Activated naive CD4-positive, alpha-beta T cell treated with anti-CD3 and anti-CD28 coated beads, Interleukin-2, amount 50 U/mL, for 24 hours (primary cell): ENCODE measurements around the gene ADAMTSL2.
A peak's percentile ranks its signal among the peaks of the same experiment; 100 is the strongest.

Experiments
- H3K27ac Mint-ChIP-seq: one replicate; pipeline ENCODE4 v1.8.0; 2021; ENCODE audit warnings: mild to moderate bottlenecking, mixed read lengths
- H3K27me3 Mint-ChIP-seq: one replicate; pipeline ENCODE4 v1.8.0; 2021; ENCODE audit warnings: mixed read lengths
- H3K36me3 Mint-ChIP-seq: one replicate; pipeline ENCODE4 v1.8.0; 2021; ENCODE audit warnings: mixed read lengths
- H3K4me1 Mint-ChIP-seq: one replicate; pipeline ENCODE4 v1.8.0; 2021; ENCODE audit warnings: mixed read lengths
- H3K4me3 Mint-ChIP-seq: one replicate; pipeline ENCODE4 v1.8.0; 2021; ENCODE audit warnings: mild to moderate bottlenecking, mixed read lengths
- H3K9me3 Mint-ChIP-seq: one replicate; pipeline ENCODE4 v1.8.0; 2021; ENCODE audit warnings: mixed read lengths

ADAMTSL2 gene

GRCh38 chr9:133533857-133534256, 647 bp upstream of the ADAMTSL2 start:
- Mint-ChIP-seq H3K27ac (no peak overlapping the region), H3K36me3 (no peaks in the 10 kb centered on the region), H3K9me3 (no peaks in the 10 kb centered on the region), H3K4me3 (peak overlapping the region; percentile 57), H3K27me3 (no peaks in the 10 kb centered on the region), H3K4me1 (peaks cover 13% of the 10 kb centered on the region)

- H3K4me3 Mint-ChIP-seq = peak overlapping the region; percentile 23
- H3K27me3 Mint-ChIP-seq = no peaks in the 10 kb centered on the region
- H3K9me3 Mint-ChIP-seq = no peaks in the 10 kb centered on the region
- peaks cover 13% of the 10 kb centered on the region for H3K4me1 Mint-ChIP-seq
- no peak overlapping the region for H3K27ac Mint-ChIP-seq
- no peaks in the 10 kb centered on the region for H3K36me3 Mint-ChIP-seq
Observed at GRCh38 chr9:133535306-133535877, 888 bp downstream of the ADAMTSL2 start.

- no peak overlapping the region for H3K27ac Mint-ChIP-seq
- H3K4me3 Mint-ChIP-seq = no peak overlapping the region
- no peaks in the 10 kb centered on the region for H3K27me3 Mint-ChIP-seq
- no peaks in the 10 kb centered on the region for H3K9me3 Mint-ChIP-seq
- H3K36me3 Mint-ChIP-seq = no peaks in the 10 kb centered on the region
- H3K4me1 Mint-ChIP-seq = peaks cover 13% of the 10 kb centered on the region
Observed at GRCh38 chr9:133536080-133536479, 1.6 kb downstream of the ADAMTSL2 start.

- no peak overlapping the region for H3K27ac Mint-ChIP-seq
- H3K4me1 Mint-ChIP-seq = peaks cover 13% of the 10 kb centered on the region
- H3K4me3 Mint-ChIP-seq = no peak overlapping the region
- H3K36me3 Mint-ChIP-seq = no peaks in the 10 kb centered on the region
- H3K9me3 Mint-ChIP-seq = no peaks in the 10 kb centered on the region
- H3K27me3 Mint-ChIP-seq = no peaks in the 10 kb centered on the region
Observed at GRCh38 chr9:133536536-133536935, 2.0 kb downstream of the ADAMTSL2 start.

GRCh38 chr9:133537257-133537656, 2.8 kb downstream of the ADAMTSL2 start:
- Mint-ChIP-seq H3K27ac (no peak overlapping the region), H3K9me3 (no peaks in the 10 kb centered on the region), H3K4me3 (no peak overlapping the region), H3K4me1 (peaks cover 13% of the 10 kb centered on the region), H3K36me3 (no peaks in the 10 kb centered on the region), H3K27me3 (no peaks in the 10 kb centered on the region)

- Mint-ChIP-seq H3K4me3 (no peak overlapping the region), H3K4me1 (peaks cover 5% of the 10 kb centered on the region), H3K36me3 (no peaks in the 10 kb centered on the region), H3K9me3 (no peaks in the 10 kb centered on the region), H3K27me3 (no peaks in the 10 kb centered on the region), H3K27ac (no peak overlapping the region)
Observed at GRCh38 chr9:133538176-133538575, 3.7 kb downstream of the ADAMTSL2 start.

- Mint-ChIP-seq H3K27me3 (no peaks in the 10 kb centered on the region), H3K4me3 (no peak overlapping the region), H3K27ac (no peak overlapping the region), H3K4me1 (no peaks in the 10 kb centered on the region), H3K36me3 (no peaks in the 10 kb centered on the region), H3K9me3 (no peaks in the 10 kb centered on the region)
Observed at GRCh38 chr9:133538851-133539833, 4.6 kb downstream of the ADAMTSL2 start.

- no peaks in the 10 kb centered on the region for H3K4me1 Mint-ChIP-seq
- H3K4me3 Mint-ChIP-seq = no peak overlapping the region
- no peaks in the 10 kb centered on the region for H3K36me3 Mint-ChIP-seq
- H3K9me3 Mint-ChIP-seq = no peaks in the 10 kb centered on the region
- H3K27me3 Mint-ChIP-seq = no peaks in the 10 kb centered on the region
- no peak overlapping the region for H3K27ac Mint-ChIP-seq
Observed at GRCh38 chr9:133539991-133540697, 5.6 kb downstream of the ADAMTSL2 start.

GRCh38 chr9:133540698-133541025, 6.2 kb downstream of the ADAMTSL2 start:
- no peaks in the 10 kb centered on the region for H3K27me3 Mint-ChIP-seq
- H3K36me3 Mint-ChIP-seq = no peaks in the 10 kb centered on the region
- H3K4me3 Mint-ChIP-seq = no peak overlapping the region
- H3K27ac Mint-ChIP-seq = no peak overlapping the region
- H3K4me1 Mint-ChIP-seq = no peaks in the 10 kb centered on the region
- no peaks in the 10 kb centered on the region for H3K9me3 Mint-ChIP-seq

- no peaks in the 10 kb centered on the region for H3K9me3 Mint-ChIP-seq
- no peak overlapping the region for H3K4me3 Mint-ChIP-seq
- no peak overlapping the region for H3K27ac Mint-ChIP-seq
- no peaks in the 10 kb centered on the region for H3K27me3 Mint-ChIP-seq
- H3K36me3 Mint-ChIP-seq = no peaks in the 10 kb centered on the region
- H3K4me1 Mint-ChIP-seq = no peaks in the 10 kb centered on the region
Observed at GRCh38 chr9:133542002-133542401, 7.5 kb downstream of the ADAMTSL2 start.

- peak overlapping the region; percentile 14 for H3K27ac Mint-ChIP-seq
- no peaks in the 10 kb centered on the region for H3K27me3 Mint-ChIP-seq
- H3K4me1 Mint-ChIP-seq = no peaks in the 10 kb centered on the region
- H3K9me3 Mint-ChIP-seq = no peaks in the 10 kb centered on the region
- H3K36me3 Mint-ChIP-seq = no peaks in the 10 kb centered on the region
- H3K4me3 Mint-ChIP-seq = no peak overlapping the region
Observed at GRCh38 chr9:133543772-133544467, 9.4 kb downstream of the ADAMTSL2 start.

GRCh38 chr9:133545494-133546286, 11.2 kb downstream of the ADAMTSL2 start:
- no peak overlapping the region for H3K27ac Mint-ChIP-seq
- H3K27me3 Mint-ChIP-seq = no peaks in the 10 kb centered on the region
- no peaks in the 10 kb centered on the region for H3K36me3 Mint-ChIP-seq
- no peaks in the 10 kb centered on the region for H3K9me3 Mint-ChIP-seq
- no peak overlapping the region for H3K4me3 Mint-ChIP-seq
- no peaks in the 10 kb centered on the region for H3K4me1 Mint-ChIP-seq

GRCh38 chr9:133546287-133546680, 11.8 kb downstream of the ADAMTSL2 start:
- no peaks in the 10 kb centered on the region for H3K9me3 Mint-ChIP-seq
- no peaks in the 10 kb centered on the region for H3K27me3 Mint-ChIP-seq
- H3K36me3 Mint-ChIP-seq = no peaks in the 10 kb centered on the region
- no peak overlapping the region for H3K27ac Mint-ChIP-seq
- no peak overlapping the region for H3K4me3 Mint-ChIP-seq
- H3K4me1 Mint-ChIP-seq = no peaks in the 10 kb centered on the region

- H3K4me3 Mint-ChIP-seq = no peak overlapping the region
- no peaks in the 10 kb centered on the region for H3K36me3 Mint-ChIP-seq
- H3K27me3 Mint-ChIP-seq = no peaks in the 10 kb centered on the region
- H3K9me3 Mint-ChIP-seq = no peaks in the 10 kb centered on the region
- H3K4me1 Mint-ChIP-seq = no peaks in the 10 kb centered on the region
- H3K27ac Mint-ChIP-seq = no peak overlapping the region
Observed at GRCh38 chr9:133547116-133547515, 12.6 kb downstream of the ADAMTSL2 start.

GRCh38 chr9:133551446-133551845, 16.9 kb downstream of the ADAMTSL2 start:
- Mint-ChIP-seq H3K27ac (no peak overlapping the region), H3K27me3 (no peaks in the 10 kb centered on the region), H3K4me3 (no peak overlapping the region)

More at GRCh38 chr9:133551446-133551845, 16.9 kb downstream of the ADAMTSL2 start:
- Mint-ChIP-seq H3K9me3 (no peaks in the 10 kb centered on the region), H3K4me1 (no peaks in the 10 kb centered on the region), H3K36me3 (no peaks in the 10 kb centered on the region)
